HS-5 (cell line): ENCODE measurements around the gene ANKRD39.

Experiments used
- DNase-seq: peaks from one replicate; pipeline ENCODE4 v3.0.0-alpha.2; 2012; ENCODE audit warnings: low read depth

ANKRD39 gene

GRCh38 chr2:96853321-96853720, 4.5 kb downstream of the ANKRD39 start:
- no peak for DNase-seq

GRCh38 chr2:96852667-96853066, 5.1 kb downstream of the ANKRD39 start:
- DNase-seq, result no peak

GRCh38 chr2:96848264-96848663, 9.6 kb downstream of the ANKRD39 start:
- no peak for DNase-seq

GRCh38 chr2:96847586-96847985, 10.2 kb downstream of the ANKRD39 start:
- no peak for DNase-seq

GRCh38 chr2:96846825-96847224, 11.0 kb downstream of the ANKRD39 start:
- DNase-seq, result no peak

- no peak for DNase-seq
These were observed 13.4 kb downstream of the ANKRD39 start for GRCh38 chr2:96844405-96844808.

- DNase-seq, result no peak
These were observed 14.1 kb downstream of the ANKRD39 start, which contains the start of gene ANKRD23 for GRCh38 chr2:96843538-96844268. Gene ANKRD23, minus strand, starts transcription at chr2:96844021. Its CDS starts 29 bp downstream, at chr2:96843992.

GRCh38 chr2:96842600-96842999, 15.2 kb downstream of the ANKRD39 start:
- no peak for DNase-seq

- DNase-seq, result no peak
These were observed 15.9 kb downstream of the ANKRD39 start for GRCh38 chr2:96841701-96842495.

GRCh38 chr2:96839875-96840850, 17.7 kb downstream of the ANKRD39 start:
- no peak for DNase-seq

GRCh38 chr2:96839293-96839874, 18.4 kb downstream of the ANKRD39 start:
- DNase-seq, result no peak

GRCh38 chr2:96838345-96839292, 19.2 kb downstream of the ANKRD39 start:
- no peak for DNase-seq

- no peak for DNase-seq
These were observed 20.2 kb downstream of the ANKRD39 start for GRCh38 chr2:96837575-96837974.

GRCh38 chr2:96835830-96836229, 22.0 kb downstream of the ANKRD39 start:
- DNase-seq, result no peak

- no peak for DNase-seq
These were observed 24.9 kb downstream of the ANKRD39 start for GRCh38 chr2:96832754-96833507.

GRCh38 chr2:96832408-96832753, 25.4 kb downstream of the ANKRD39 start:
- no peak for DNase-seq

- DNase-seq, result no peak
These were observed 26.1 kb downstream of the ANKRD39 start for GRCh38 chr2:96831679-96832078.

- no peak for DNase-seq
These were observed 27.7 kb downstream of the ANKRD39 start for GRCh38 chr2:96830044-96830562.

GRCh38 chr2:96828874-96829273, 28.9 kb downstream of the ANKRD39 start:
- no peak for DNase-seq

- DNase-seq, result no peak
These were observed 29.4 kb downstream of the ANKRD39 start for GRCh38 chr2:96828436-96828835.
